Liver (tissue), 9 donors: ENCODE data around the gene NPPA. TPM values are rescaled to one million over a fixed set of nuclear protein-coding genes. Genes with fewer than 3 reads are reported as not detected.

ENCODE experiments used
- DNase-seq: peaks from one replicate; pipeline ENCODE4 v3.0.0-alpha.2; 2017; ENCODE audit warnings: low spot score
- H3K27ac ChIP-seq, 2 donors: one replicate each; pipeline ENCODE4 v1.7.0; 2013; ENCODE audit warnings: inconsistent platforms in 2 of 2, low read length in 2 of 2, control low read depth in 1 of 2, low read depth in 1 of 2, mild to moderate bottlenecking in 1 of 2
- H3K27me3 ChIP-seq, 4 donors: one replicate each; pipeline versions ENCODE4 v1.6.1 to v1.7.0; 2013; ENCODE audit warnings: low read length in 3 of 4, inconsistent platforms in 1 of 4, mild to moderate bottlenecking in 1 of 4, moderate library complexity in 1 of 4; ENCODE audit not compliant: control insufficient read depth in 4 of 4, insufficient read depth in 4 of 4
- H3K36me3 ChIP-seq, 4 donors: one replicate each; pipeline versions ENCODE4 v1.6.1 to v1.7.0; 2013; ENCODE audit warnings: low read length in 3 of 4, mild to moderate bottlenecking in 3 of 4, low read depth in 1 of 4, moderate library complexity in 1 of 4; ENCODE audit not compliant: control insufficient read depth in 4 of 4, insufficient read depth in 3 of 4
- H3K4me1 ChIP-seq, 4 donors: one replicate each; pipeline versions ENCODE4 v1.6.1 to v1.7.0; 2013; ENCODE audit warnings: low read length in 3 of 4, mild to moderate bottlenecking in 3 of 4, moderate library complexity in 1 of 4; ENCODE audit not compliant: control insufficient read depth in 4 of 4, insufficient read depth in 4 of 4
- H3K4me3 ChIP-seq, 3 donors: one replicate each; pipeline versions ENCODE4 v1.6.1 to v1.7.0; 2013; ENCODE audit warnings: low read length in 3 of 3, control low read depth in 1 of 3, low read depth in 1 of 3, mild to moderate bottlenecking in 1 of 3
- H3K9ac ChIP-seq, 2 donors: one replicate each; pipeline ENCODE4 v1.7.0; 2013; ENCODE audit warnings: low read length in 2 of 2, mild to moderate bottlenecking in 2 of 2, moderate library complexity in 2 of 2, control low read depth in 1 of 2, low read depth in 1 of 2
- H3K9me3 ChIP-seq, 4 donors: one replicate each; pipeline versions ENCODE4 v1.6.1 to v1.7.0; 2013; ENCODE audit warnings: low read length in 3 of 4; ENCODE audit not compliant: control insufficient read depth in 4 of 4
- CTCF ChIP-seq: fragments of 150-350 bp; IDR thresholded peaks from 2 replicates; pipeline ENCODE4 v1.5.1; 2017; ENCODE audit warnings: improper control_type of control experiment, low read depth, low read length; ENCODE audit not compliant: missing input control
- EGR1 ChIP-seq, 2 donors: IDR thresholded peaks; 2 replicates each; pipeline ENCODE4 v1.6.1; 2016 to 2018; ENCODE audit warnings: antibody characterized with exemption in 2 of 2, low read depth in 2 of 2
- FOXA1 ChIP-seq: IDR thresholded peaks from 2 replicates; pipeline ENCODE4 v1.6.1; 2016; ENCODE audit warnings: antibody characterized with exemption
- FOXA2 ChIP-seq: IDR thresholded peaks from 2 replicates; pipeline ENCODE4 v1.6.1; 2016; ENCODE audit warnings: antibody characterized with exemption
- GABPA ChIP-seq, 2 donors: IDR thresholded peaks in 1 of 2; conservative IDR thresholded peaks in 1 of 2; 2 replicates each; pipeline ENCODE4 v1.6.1; 2016; ENCODE audit warnings: antibody characterized with exemption in 2 of 2, mild to moderate bottlenecking in 1 of 2, moderate library complexity in 1 of 2
- HNF4A ChIP-seq, 2 donors: conservative IDR thresholded peaks; 2 replicates each; pipeline ENCODE4 v1.6.1; 2016; ENCODE audit warnings: antibody characterized with exemption in 2 of 2, mild to moderate bottlenecking in 2 of 2
- HNF4G ChIP-seq: IDR thresholded peaks from 2 replicates; pipeline ENCODE4 v1.6.1; 2016; ENCODE audit warnings: antibody characterized with exemption
- JUND ChIP-seq, 2 donors: IDR thresholded peaks; 2 replicates each; pipeline ENCODE4 v1.6.1; 2016; ENCODE audit warnings: antibody characterized with exemption in 2 of 2
- NR2F2 ChIP-seq: IDR thresholded peaks from 2 replicates; pipeline ENCODE4 v1.6.1; 2016; ENCODE audit warnings: antibody characterized with exemption
- RAD21 ChIP-seq, 2 donors: IDR thresholded peaks; 2 replicates each; pipeline ENCODE4 v1.6.1; 2016; ENCODE audit warnings: antibody characterized with exemption in 2 of 2, mild to moderate bottlenecking in 2 of 2
- REST ChIP-seq: IDR thresholded peaks from 2 replicates; pipeline ENCODE4 v1.6.1; 2016; ENCODE audit warnings: antibody characterized with exemption, mild to moderate bottlenecking
- RXRA ChIP-seq, 2 donors: IDR thresholded peaks; 2 replicates each; pipeline ENCODE4 v1.6.1; 2017 to 2018; ENCODE audit warnings: antibody characterized with exemption in 2 of 2, mild to moderate bottlenecking in 1 of 2
- SP1 ChIP-seq: IDR thresholded peaks from 2 replicates; pipeline ENCODE4 v1.6.1; 2018; ENCODE audit warnings: antibody characterized with exemption, mild to moderate bottlenecking
- TAF1 ChIP-seq: conservative IDR thresholded peaks from 2 replicates; pipeline ENCODE4 v1.6.1; 2016; ENCODE audit warnings: antibody characterized with exemption, mild to moderate bottlenecking
- YY1 ChIP-seq: IDR thresholded peaks from 2 replicates; pipeline ENCODE4 v1.6.1; 2016; ENCODE audit warnings: antibody characterized with exemption, mild to moderate bottlenecking
- ZBTB33 ChIP-seq: IDR thresholded peaks from 2 replicates; pipeline ENCODE4 v1.6.1; 2016; ENCODE audit warnings: antibody characterized with exemption
- WGBS: extraction: QIAGEN DNeasy Blood & Tissue Kit; methylation state at CpG from one replicate; pipeline ENCODE4 v1.1.7; 2013; 5-methylcytosine and 5-hydroxymethylcytosine counted together
- polyA plus RNA-seq, 2 donors: library from polyadenylated mRNA; stranded (reverse) in 1 of 2; unstranded in 1 of 2; fragments of 200-250 nt in 1 of 2; fragments of >200 nt in 1 of 2; fragmentation: Nextera tagmentation in 1 of 2; extraction: Ambion mirVana in 1 of 2; gene quantifications; one replicate each; pipeline versions ENCODE4 v1.2.1 to v1.2.3, GENCODE V29; 2013 to 2015
- total RNA-seq, 2 donors: library from RNA; depleted of rRNA; stranded (reverse); fragments of >200 nt; gene quantifications; one replicate each; pipeline ENCODE4 v1.2.3, GENCODE V29; 2014
- TF ChIP-seq, protein P1 (sequence below): IDR thresholded peaks from 2 replicates; pipeline ENCODE4 v1.6.1; 2016; ENCODE audit warnings: antibody characterized with exemption
- TF ChIP-seq, protein P2 (sequence below): IDR thresholded peaks from 2 replicates; pipeline ENCODE4 v1.6.1; 2016; ENCODE audit warnings: antibody characterized with exemption
- donor health status: healthy.
- donor health status: healthy.
- donor health status: healthy.
- donor health status: healthy.
- donor health status: healthy.

NPPA gene
- total and polyA plus RNA-seq, 4 donors, result 0.12 TPM; not detected in 3

- 85% methylated on average over 13 of the region's 13 CpGs for WGBS
- Histone ChIP-seq H3K9ac (no peak overlapping the region), H3K27me3 (no peaks in the 10 kb centered on the region), H3K4me3 (no peak overlapping the region), H3K27ac (no peak overlapping the region), H3K4me1 (no peaks in the 10 kb centered on the region), H3K36me3 (no peaks in the 10 kb centered on the region), H3K9me3 (no peaks in the 10 kb centered on the region)
- no peak for DNase-seq
- TF ChIP-seq, protein P1, sequence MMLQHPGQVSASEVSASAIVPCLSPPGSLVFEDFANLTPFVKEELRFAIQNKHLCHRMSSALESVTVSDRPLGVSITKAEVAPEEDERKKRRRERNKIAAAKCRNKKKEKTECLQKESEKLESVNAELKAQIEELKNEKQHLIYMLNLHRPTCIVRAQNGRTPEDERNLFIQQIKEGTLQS, result no peak
- TF ChIP-seq JUND (IDR thresholded peaks at IDR 0.05) (no peak), GABPA (IDR thresholded peaks at IDR 0.05 in 1 of 2, conservative IDR thresholded peaks at IDR 0.05 in 1 of 2) (no peak), NR2F2 (no peak), TAF1 (no peak), REST (no peak), HNF4A (conservative IDR thresholded peaks at IDR 0.05) (no peak), RXRA (IDR thresholded peaks at IDR 0.05) (no peak), FOXA2 (no peak), EGR1 (IDR thresholded peaks at IDR 0.05; ENCODE audit: low read depth in 2 of 2) (no peak), CTCF (no peak), YY1 (no peak), HNF4G (no peak)
- TF ChIP-seq, protein P2, sequence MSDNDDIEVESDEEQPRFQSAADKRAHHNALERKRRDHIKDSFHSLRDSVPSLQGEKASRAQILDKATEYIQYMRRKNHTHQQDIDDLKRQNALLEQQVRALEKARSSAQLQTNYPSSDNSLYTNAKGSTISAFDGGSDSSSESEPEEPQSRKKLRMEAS, result no peak
These were observed 20.9 kb upstream of the NPPA start for GRCh38 chr1:11868331-11868980.

DNA sequence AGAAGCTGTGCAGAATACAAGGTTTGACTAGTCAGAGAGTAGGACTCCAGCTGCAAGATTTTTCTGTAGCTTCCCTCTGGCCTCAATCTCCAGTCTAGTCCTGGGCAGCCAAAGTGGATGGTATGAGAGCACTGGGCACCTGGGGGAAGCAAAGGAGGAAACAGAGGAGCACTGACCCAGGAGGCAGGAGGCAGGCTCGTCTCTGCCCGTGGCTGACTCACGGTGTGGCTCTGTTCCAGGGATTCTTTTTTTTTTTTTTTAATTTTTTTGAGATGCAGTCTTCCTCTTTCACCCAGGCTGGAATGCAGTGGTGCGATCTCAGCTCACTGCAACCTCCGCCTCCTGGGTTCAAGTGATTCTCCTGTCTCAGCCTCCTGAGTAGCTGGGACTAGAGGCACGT lies 15.3 kb upstream of the NPPA start:
- no peak overlapping the region for H3K4me3 ChIP-seq
- WGBS, result 64% methylated on average over 6 of the region's 6 CpGs
- peaks cover 0 to 15% (median under 1%) of the 10 kb centered on the region in 4 donors for H3K27me3 ChIP-seq
- H3K4me1 ChIP-seq, result peaks cover 0 to 4% (median 2%) of the 10 kb centered on the region in 4 donors
- no peak overlapping the region for H3K9ac ChIP-seq
- no peaks in the 10 kb centered on the region for H3K36me3 ChIP-seq
- no peak for DNase-seq
- H3K9me3 ChIP-seq, result no peaks in the 10 kb centered on the region
- H3K27ac ChIP-seq, result no peak overlapping the region
- TF ChIP-seq FOXA1 (no peak), YY1 (no peak), REST (no peak), JUND (IDR thresholded peaks at IDR 0.05) (no peak), ZBTB33 (no peak), FOXA2 (no peak), TAF1 (no peak), EGR1 (IDR thresholded peaks at IDR 0.05; ENCODE audit: low read depth in 2 of 2) (no peak), HNF4A (conservative IDR thresholded peaks at IDR 0.05) (no peak), GABPA (IDR thresholded peaks at IDR 0.05 in 1 of 2, conservative IDR thresholded peaks at IDR 0.05 in 1 of 2) (no peak), NR2F2 (no peak), HNF4G (no peak), RAD21 (IDR thresholded peaks at IDR 0.05) (no peak), SP1 (no peak)
- TF ChIP-seq, protein P1, result no peak
- TF ChIP-seq, protein P2, result no peak
